GM19452 (cell line): ENCODE results near the gene FHDC1.

Experiments
- ATAC-seq: cut with Tn5 transposase; IDR thresholded peaks from one replicate; pipeline ENCODE4 v1.9.1; 2021; ENCODE audit not compliant: unreplicated experiment

Gene FHDC1

GRCh38 chr4:153002110-153002509 is 66.0 kb downstream of the FHDC1 start:
- no peak for ATAC-seq

GRCh38 chr4:153004081-153004850 is 68.1 kb downstream of the FHDC1 start:
- no peak for ATAC-seq

GRCh38 chr4:153005899-153006381 is 69.8 kb downstream of the FHDC1 start:
- no peak for ATAC-seq

GRCh38 chr4:153008578-153009199 is 72.6 kb downstream of the FHDC1 start:
- ATAC-seq, result peak; percentile 93

GRCh38 chr4:153010146-153010545 is 74.0 kb downstream of the FHDC1 start:
- ATAC-seq, result no peak

- ATAC-seq, result no peak
Measured at GRCh38 chr4:153013202-153013977, 77.3 kb downstream of the FHDC1 start.

GRCh38 chr4:153014460-153014859 is 78.3 kb downstream of the FHDC1 start:
- no peak for ATAC-seq

GRCh38 chr4:153016592-153016991 is 80.5 kb downstream of the FHDC1 start:
- ATAC-seq, result no peak

GRCh38 chr4:153018031-153018430 is 81.9 kb downstream of the FHDC1 start:
- ATAC-seq, result no peak

GRCh38 chr4:153018684-153019083 is 82.6 kb downstream of the FHDC1 start:
- ATAC-seq, result no peak

- no peak for ATAC-seq
Measured at GRCh38 chr4:153019906-153020305, 83.8 kb downstream of the FHDC1 start.

GRCh38 chr4:153020457-153020856 is 84.3 kb downstream of the FHDC1 start:
- ATAC-seq, result no peak

- ATAC-seq, result no peak
Measured at GRCh38 chr4:153021276-153021675, 85.2 kb downstream of the FHDC1 start.

- no peak for ATAC-seq
Measured at GRCh38 chr4:153022241-153022715, 86.2 kb downstream of the FHDC1 start.

- ATAC-seq, result no peak
Measured at GRCh38 chr4:153023139-153023538, 87.0 kb downstream of the FHDC1 start.

- ATAC-seq, result no peak
Measured at GRCh38 chr4:153023692-153024394, 87.7 kb downstream of the FHDC1 start.

- no peak for ATAC-seq
Measured at GRCh38 chr4:153024466-153024865, 88.3 kb downstream of the FHDC1 start.

- no peak for ATAC-seq
Measured at GRCh38 chr4:153025406-153025805, 89.3 kb downstream of the FHDC1 start.

- no peak for ATAC-seq
Measured at GRCh38 chr4:153026591-153027346, 90.6 kb downstream of the FHDC1 start.

- no peak for ATAC-seq
Measured at GRCh38 chr4:153027866-153028265, 91.7 kb downstream of the FHDC1 start.
